ENCODE data around the gene DYNC2LI1.

DYNC2LI1 gene

DNA sequence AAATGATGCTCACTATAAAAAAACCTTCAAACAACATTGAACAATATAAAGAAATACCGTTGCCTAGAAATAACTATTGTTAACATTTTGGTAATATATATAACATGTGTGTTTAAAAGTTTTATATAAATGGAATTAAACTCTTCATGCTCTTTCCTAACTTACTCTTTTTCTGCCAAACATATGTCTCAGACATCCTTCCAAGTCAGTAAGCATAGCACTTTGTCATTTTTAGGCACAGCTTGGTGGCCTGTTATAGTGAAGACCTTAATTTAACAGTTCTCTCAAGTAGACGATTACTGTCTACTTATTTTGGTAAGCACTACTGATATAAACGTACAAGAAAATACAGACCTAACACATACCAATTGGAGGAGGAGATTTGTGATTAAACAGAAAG, 40.9 kb downstream of the DYNC2LI1 start:
- no peaks in the 10 kb centered on the region for H3K4me1 Mint-ChIP-seq
- H3K9me3 Mint-ChIP-seq: no peaks in the 10 kb centered on the region
- no peak for DNase-seq
- H3K27ac Mint-ChIP-seq: no peak overlapping the region
- CTCF ChIA-PET: no interaction called here
- no peak overlapping the region for H3K4me3 Mint-ChIP-seq
- H3K36me3 Mint-ChIP-seq: no peaks in the 10 kb centered on the region
- no peaks in the 10 kb centered on the region for H3K27me3 Mint-ChIP-seq

DNA sequence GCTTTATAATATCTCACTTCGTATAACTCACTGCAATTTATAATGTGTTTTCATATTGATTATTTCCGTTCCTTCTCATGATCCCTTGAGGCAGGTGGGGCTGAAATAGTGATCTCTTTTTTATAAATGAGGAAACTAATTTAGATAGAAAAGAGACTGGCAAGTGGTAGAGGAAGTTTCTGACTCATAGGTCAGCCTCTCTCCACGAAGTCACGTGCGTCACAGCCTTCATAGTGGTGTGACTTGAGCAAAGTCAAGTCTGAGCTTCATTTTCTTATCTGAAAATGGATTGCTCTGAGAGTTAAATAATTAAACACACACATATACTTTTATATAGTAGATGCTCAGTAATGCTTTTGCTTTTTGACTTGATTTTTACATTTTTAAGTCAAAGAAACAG, 44.9 kb downstream of the DYNC2LI1 start:
- H3K4me3 Mint-ChIP-seq: no peak overlapping the region
- H3K27me3 Mint-ChIP-seq: peaks cover 10% of the 10 kb centered on the region
- CTCF ChIA-PET: no interaction called here
- no peaks in the 10 kb centered on the region for H3K36me3 Mint-ChIP-seq
- H3K9me3 Mint-ChIP-seq: no peaks in the 10 kb centered on the region
- H3K27ac Mint-ChIP-seq: no peak overlapping the region
- DNase-seq: no peak
- H3K4me1 Mint-ChIP-seq: no peaks in the 10 kb centered on the region

DNA sequence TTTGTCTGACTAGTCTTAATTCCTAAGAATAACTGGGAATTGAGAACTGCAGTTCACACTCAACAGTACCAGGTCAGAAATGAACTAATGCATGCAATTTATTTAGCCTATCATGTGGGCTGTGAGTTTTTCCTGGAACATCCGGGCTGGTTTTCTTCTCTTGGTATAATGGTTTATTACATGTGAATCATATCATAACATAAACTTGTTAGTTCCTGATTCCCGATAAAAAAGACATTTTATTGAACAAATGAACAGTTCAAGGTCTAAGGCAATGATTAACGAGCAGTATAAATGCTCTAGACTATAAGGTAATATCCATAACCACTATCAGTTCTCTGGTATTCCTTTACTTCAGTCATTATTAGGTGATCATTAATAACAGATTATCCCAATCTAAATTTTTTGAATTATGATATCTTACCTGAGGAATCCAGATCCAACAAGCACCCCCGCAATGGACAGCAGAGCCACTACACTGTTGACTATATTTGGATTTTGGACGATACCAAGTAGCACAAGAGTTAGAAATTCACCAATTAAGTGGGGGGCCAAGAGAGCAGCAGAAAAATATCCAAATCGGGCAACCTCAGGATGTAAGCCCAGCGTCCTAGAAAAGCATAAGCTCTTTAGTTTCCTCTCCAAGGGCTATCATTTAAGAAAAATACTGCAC, 45.8 kb downstream of the DYNC2LI1 start:
- Mint-ChIP-seq H3K9me3 (no peaks in the 10 kb centered on the region), H3K36me3 (no peaks in the 10 kb centered on the region), H3K4me3 (no peak overlapping the region), H3K27me3 (peaks cover 13% of the 10 kb centered on the region), H3K4me1 (no peaks in the 10 kb centered on the region), H3K27ac (no peak overlapping the region)
- CTCF ChIA-PET: no interaction called here
- no peak for DNase-seq

- CTCF ChIA-PET: no interaction called here
- no peak overlapping the region for H3K4me3 Mint-ChIP-seq
- DNase-seq: no peak
- H3K9me3 Mint-ChIP-seq: no peaks in the 10 kb centered on the region
- no peak overlapping the region for H3K27ac Mint-ChIP-seq
- H3K36me3 Mint-ChIP-seq: no peaks in the 10 kb centered on the region
- H3K27me3 Mint-ChIP-seq: peaks cover 26% of the 10 kb centered on the region
- H3K4me1 Mint-ChIP-seq: no peaks in the 10 kb centered on the region
Measured at GRCh38 chr2:43822839-43823238, 49.0 kb downstream of the DYNC2LI1 start.

GRCh38 chr2:43823751-43824150, 49.9 kb downstream of the DYNC2LI1 start:
- CTCF ChIA-PET: no interaction called here
- Mint-ChIP-seq H3K4me3 (no peak overlapping the region), H3K9me3 (no peaks in the 10 kb centered on the region), H3K27me3 (peaks cover 30% of the 10 kb centered on the region), H3K36me3 (no peaks in the 10 kb centered on the region), H3K4me1 (no peaks in the 10 kb centered on the region), H3K27ac (no peak overlapping the region)
- no peak for DNase-seq

DNA sequence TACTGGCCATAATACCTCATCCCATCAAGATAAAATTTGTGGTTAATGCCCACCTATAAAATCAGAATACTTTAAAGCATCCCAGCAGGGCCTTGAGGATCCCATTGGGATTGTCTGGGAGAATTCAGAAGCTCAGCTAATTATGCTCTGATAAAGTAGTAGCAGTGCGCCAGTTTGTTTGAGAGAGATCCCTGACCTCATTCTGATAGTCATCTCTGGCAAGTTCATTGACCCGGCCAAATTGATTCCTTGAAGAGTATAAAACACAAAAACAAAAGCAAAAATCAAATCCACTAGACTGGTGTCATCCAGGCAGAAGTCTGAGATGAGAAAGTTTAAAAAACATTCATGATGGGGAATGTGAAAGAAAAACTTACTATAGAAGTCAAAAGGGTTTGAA, 50.7 kb downstream of the DYNC2LI1 start:
- no peak overlapping the region for H3K4me3 Mint-ChIP-seq
- H3K36me3 Mint-ChIP-seq: no peaks in the 10 kb centered on the region
- H3K27me3 Mint-ChIP-seq: peaks cover 33% of the 10 kb centered on the region
- CTCF ChIA-PET: no interaction called here
- no peaks in the 10 kb centered on the region for H3K9me3 Mint-ChIP-seq
- DNase-seq: no peak
- H3K27ac Mint-ChIP-seq: no peak overlapping the region
- H3K4me1 Mint-ChIP-seq: no peaks in the 10 kb centered on the region

GRCh38 chr2:43824951-43825493, 51.2 kb downstream of the DYNC2LI1 start:
- no peak for DNase-seq
- no peak overlapping the region for H3K27ac Mint-ChIP-seq
- peaks cover 38% of the 10 kb centered on the region for H3K27me3 Mint-ChIP-seq
- H3K4me3 Mint-ChIP-seq: no peak overlapping the region
- CTCF ChIA-PET: no interaction called here
- H3K4me1 Mint-ChIP-seq: no peaks in the 10 kb centered on the region
- H3K36me3 Mint-ChIP-seq: no peaks in the 10 kb centered on the region
- H3K9me3 Mint-ChIP-seq: no peaks in the 10 kb centered on the region

DNA sequence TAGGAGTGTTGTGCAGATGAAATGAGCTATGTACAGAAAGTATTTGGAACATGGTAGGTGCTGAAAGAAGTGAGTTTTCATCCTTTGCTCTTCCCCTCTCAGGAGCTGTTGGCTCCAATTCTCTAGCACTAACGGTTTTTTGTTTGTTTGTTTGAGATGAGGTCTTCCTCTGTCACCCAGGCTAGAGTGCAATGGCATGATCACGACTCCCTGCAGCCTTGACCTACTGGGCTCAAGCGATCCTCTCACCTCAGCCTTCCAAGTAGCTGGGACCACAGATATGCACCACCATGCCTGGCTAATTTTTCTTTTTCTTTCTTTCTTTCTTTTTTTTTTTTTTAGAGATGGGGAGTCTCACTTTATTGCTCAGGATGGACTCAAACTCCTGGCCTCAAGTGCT, 52.0 kb downstream of the DYNC2LI1 start:
- no peaks in the 10 kb centered on the region for H3K36me3 Mint-ChIP-seq
- CTCF ChIA-PET: no interaction called here
- no peak overlapping the region for H3K4me3 Mint-ChIP-seq
- no peak overlapping the region for H3K27ac Mint-ChIP-seq
- H3K27me3 Mint-ChIP-seq: peaks cover 46% of the 10 kb centered on the region
- H3K4me1 Mint-ChIP-seq: no peaks in the 10 kb centered on the region
- no peaks in the 10 kb centered on the region for H3K9me3 Mint-ChIP-seq
- no peak for DNase-seq

DNA sequence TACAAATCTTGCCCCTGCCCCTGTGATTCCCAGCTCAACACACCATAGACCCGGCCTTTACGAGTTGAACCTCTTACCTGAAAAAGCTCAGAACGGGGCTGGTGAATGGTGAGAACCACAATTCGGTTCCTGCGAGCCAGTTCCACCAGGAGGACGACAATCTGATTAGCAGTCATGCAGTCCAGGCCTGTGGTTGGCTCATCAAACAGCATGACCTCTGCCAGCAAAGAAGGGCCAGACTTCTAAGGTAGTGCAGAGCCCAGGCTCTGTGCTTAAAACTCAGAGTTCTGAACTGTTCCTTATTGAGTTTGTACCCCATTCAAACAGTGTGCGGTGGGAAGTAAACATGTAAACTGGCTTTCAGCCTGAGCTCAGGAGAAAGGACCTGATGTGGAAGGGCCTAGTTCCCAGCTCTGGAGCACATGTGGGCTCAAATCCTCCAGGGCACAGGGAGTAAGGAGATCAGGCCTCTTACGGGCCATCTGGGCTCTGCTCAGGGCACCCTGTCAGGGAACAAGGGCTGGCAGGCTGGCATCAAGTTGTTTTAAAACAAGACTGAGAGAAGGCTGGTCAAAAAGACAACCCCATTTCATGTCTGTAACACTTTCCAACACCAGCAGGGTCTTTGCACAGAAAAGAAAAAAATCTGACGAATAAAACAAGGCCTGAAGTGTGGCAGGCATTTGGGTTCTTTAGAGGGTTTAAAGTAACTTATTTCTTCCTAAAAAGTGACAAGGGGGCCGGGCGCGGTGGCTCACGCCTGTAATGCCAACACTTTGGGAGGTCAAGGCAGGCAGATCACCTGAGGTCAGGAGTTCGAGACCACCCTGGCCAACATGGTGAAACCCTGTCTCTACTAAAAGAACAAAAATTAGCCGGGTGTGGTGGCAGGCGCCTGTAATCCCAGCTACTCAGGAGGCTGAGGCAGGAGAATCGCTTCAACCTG, 52.7 kb downstream of the DYNC2LI1 start:
- H3K4me1 Mint-ChIP-seq: no peaks in the 10 kb centered on the region
- no peaks in the 10 kb centered on the region for H3K36me3 Mint-ChIP-seq
- H3K4me3 Mint-ChIP-seq: no peak overlapping the region
- H3K27me3 Mint-ChIP-seq: peaks cover 52% of the 10 kb centered on the region
- DNase-seq: no peak
- no peak overlapping the region for H3K27ac Mint-ChIP-seq
- no peaks in the 10 kb centered on the region for H3K9me3 Mint-ChIP-seq
- CTCF ChIA-PET: no interaction called here

GRCh38 chr2:43831543-43832294, 57.9 kb downstream of the DYNC2LI1 start:
- Mint-ChIP-seq H3K4me3 (no peak overlapping the region), H3K4me1 (no peaks in the 10 kb centered on the region), H3K27me3 (peaks cover 51% of the 10 kb centered on the region), H3K36me3 (no peaks in the 10 kb centered on the region), H3K27ac (no peak overlapping the region), H3K9me3 (no peaks in the 10 kb centered on the region)
- CTCF ChIA-PET: no interaction called here
- no peak for DNase-seq

- Mint-ChIP-seq H3K4me1 (no peaks in the 10 kb centered on the region), H3K4me3 (no peak overlapping the region), H3K9me3 (no peaks in the 10 kb centered on the region), H3K27me3 (peaks cover 51% of the 10 kb centered on the region), H3K36me3 (no peaks in the 10 kb centered on the region), H3K27ac (no peak overlapping the region)
- CTCF ChIA-PET: no interaction called here
- no peak for DNase-seq
Measured at GRCh38 chr2:43832457-43832856, 58.6 kb downstream of the DYNC2LI1 start.

DNA sequence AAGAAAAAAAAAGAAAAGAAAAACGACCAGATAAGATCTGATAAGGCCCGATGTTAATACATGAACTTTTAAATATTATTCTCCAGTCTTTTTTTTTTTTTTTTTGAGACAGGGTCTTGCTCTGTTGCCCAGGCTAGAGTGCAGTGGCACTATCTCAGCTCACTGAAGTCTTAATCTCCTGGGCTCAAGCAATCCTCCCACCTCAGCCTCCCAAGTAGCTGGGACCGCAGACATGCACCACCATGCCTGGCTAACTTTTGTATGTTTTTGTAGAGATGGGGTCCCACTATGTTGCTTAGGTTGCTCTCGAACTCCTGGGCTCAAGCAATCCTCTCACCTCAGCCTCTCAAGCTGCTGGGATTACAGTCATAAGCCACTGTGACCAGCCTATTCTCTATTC, 63.2 kb downstream of the DYNC2LI1 start:
- H3K36me3 Mint-ChIP-seq: no peaks in the 10 kb centered on the region
- no peaks in the 10 kb centered on the region for H3K4me1 Mint-ChIP-seq
- CTCF ChIA-PET: interaction anchor here (0.7 kb wide), 1 partner anchor 925 kb away, joined by 3 read pairs; no protein-coding TSS in a partner anchor
- no peak for DNase-seq
- H3K4me3 Mint-ChIP-seq: no peak overlapping the region
- H3K27me3 Mint-ChIP-seq: peaks cover 27% of the 10 kb centered on the region
- H3K27ac Mint-ChIP-seq: no peak overlapping the region
- no peaks in the 10 kb centered on the region for H3K9me3 Mint-ChIP-seq

- Mint-ChIP-seq H3K4me1 (no peaks in the 10 kb centered on the region), H3K36me3 (no peaks in the 10 kb centered on the region), H3K27me3 (peaks cover 17% of the 10 kb centered on the region), H3K4me3 (no peak overlapping the region), H3K27ac (no peak overlapping the region), H3K9me3 (no peaks in the 10 kb centered on the region)
- DNase-seq: no peak
- CTCF ChIA-PET: no interaction called here
Measured at GRCh38 chr2:43837831-43838559, 64.2 kb downstream of the DYNC2LI1 start.
